NCI-H510A treated with DMSO at 0.1 percent for 48 hours (cell line): ENCODE data around the gene RAD9A.
"Not testable (repeated sequence)": the region's sequence is repeated elsewhere in the genome, so short reads cannot be mapped to it uniquely, and the experiment has no call there.

Source experiments
- DNase-seq: peaks from one replicate; lab custom pipeline; 2025; lab: John Stamatoyannopoulos, UW

RAD9A gene

GRCh38 chr11:67397536-67397935 lies 5.8 kb downstream of the RAD9A start:
- DNase-seq = no peak

- no peak for DNase-seq
Measured at GRCh38 chr11:67397986-67398660, 6.3 kb downstream of the RAD9A start.

DNA sequence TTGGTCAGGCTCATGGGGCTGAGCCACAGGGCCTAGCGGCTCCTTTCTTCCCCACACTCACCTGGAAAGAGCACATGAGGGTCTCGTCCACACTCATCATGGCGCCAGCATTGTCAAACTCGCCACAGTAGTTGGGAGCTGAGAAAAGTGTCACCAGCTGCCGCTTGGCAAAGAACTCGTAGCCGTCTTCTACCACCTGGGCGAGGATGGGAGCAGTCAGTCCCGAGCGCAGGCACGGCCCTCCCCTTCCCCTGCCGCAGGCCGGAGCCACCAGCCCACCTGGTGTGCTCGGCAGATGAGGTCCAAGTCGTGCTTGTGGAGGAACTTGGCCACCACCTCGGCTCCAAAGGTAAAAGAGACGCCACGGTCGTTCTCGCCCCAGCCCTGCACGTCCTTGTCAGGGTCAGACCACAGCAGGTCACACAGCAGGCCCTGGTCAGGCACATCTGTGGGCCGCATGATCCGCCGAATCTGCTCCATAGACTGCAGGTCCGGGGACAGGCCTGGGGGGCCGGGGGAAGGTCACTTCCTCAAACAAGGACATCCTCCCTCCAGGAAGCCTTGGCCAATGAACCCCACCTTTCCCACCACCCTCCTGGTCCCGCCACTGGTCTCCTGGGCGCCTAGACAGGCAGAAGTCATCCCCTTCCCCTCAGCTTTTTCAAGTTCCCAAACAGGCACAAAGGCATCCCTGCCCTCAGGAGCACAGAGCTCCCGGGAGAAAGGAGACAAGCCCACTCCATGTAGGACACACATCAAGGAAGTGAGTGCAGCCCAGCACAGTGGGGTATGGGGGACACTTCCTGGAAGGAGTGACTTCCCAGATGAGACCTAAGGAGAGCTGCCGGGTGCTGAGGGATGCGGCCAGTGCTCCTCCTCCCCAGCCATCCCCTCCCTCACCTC lies 7.1 kb downstream of the RAD9A start:
- no peak for DNase-seq

- DNase-seq = no peak
Measured at GRCh38 chr11:67400251-67400941, 8.6 kb downstream of the RAD9A start.

GRCh38 chr11:67400942-67401494 lies 9.2 kb downstream of the RAD9A start:
- no peak for DNase-seq

GRCh38 chr11:67401495-67402191 lies 9.9 kb downstream of the RAD9A start, which contains the start of gene PPP1CA:
Gene PPP1CA, minus strand, starts transcription at chr11:67401858. Its CDS starts 76 bp downstream, at chr11:67401782.
- DNase-seq = peak; percentile 90

GRCh38 chr11:67402192-67402839 lies 10.5 kb downstream of the RAD9A start:
- DNase-seq = not testable (repeated sequence)

DNA sequence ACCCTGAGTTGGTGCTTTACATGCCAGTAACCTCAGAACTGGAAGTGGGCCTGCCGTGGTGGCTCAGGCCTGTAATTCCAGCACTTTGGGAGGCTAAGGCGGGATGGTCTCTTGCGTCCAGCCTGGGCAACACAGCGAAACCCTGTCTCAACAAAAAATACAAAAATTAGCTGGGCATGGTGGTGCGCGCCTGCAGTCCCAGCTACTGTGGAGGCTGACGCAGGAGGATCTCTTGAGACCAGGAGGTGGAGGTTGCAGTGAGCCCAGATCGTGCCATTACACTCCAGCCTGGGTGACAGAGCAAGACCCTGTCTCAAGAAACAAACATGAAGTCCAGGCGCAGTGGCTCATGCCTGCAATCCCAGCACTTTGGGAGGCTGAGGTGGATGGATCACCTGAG lies 11.3 kb downstream of the RAD9A start:
- DNase-seq = not testable (repeated sequence)

GRCh38 chr11:67404515-67405195 lies 12.9 kb downstream of the RAD9A start:
- no peak for DNase-seq

DNA sequence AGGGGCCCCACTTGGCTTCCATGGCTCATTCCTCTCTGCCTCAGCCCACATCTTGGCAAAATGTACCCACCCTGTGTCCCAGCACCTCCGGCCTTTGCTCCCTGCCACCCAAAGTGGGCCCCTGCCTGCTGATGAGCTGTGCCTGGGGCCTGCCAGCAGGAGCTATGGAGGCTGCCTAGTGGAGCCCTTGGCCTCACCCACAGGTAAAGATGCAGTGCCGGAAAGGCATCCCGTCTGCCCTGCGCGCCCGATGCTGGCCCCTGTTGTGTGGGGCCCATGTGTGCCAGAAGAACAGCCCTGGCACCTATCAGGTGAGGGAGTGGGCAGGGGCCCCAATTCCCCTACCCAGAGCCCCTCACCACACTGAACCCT lies 13.4 kb downstream of the RAD9A start:
- DNase-seq = no peak

- DNase-seq = no peak
Measured at GRCh38 chr11:67405688-67406339, 14.0 kb downstream of the RAD9A start.

GRCh38 chr11:67406420-67406968 lies 14.7 kb downstream of the RAD9A start:
- no peak for DNase-seq

GRCh38 chr11:67406969-67407687 lies 15.3 kb downstream of the RAD9A start:
- DNase-seq = no peak

GRCh38 chr11:67407688-67408163 lies 15.9 kb downstream of the RAD9A start:
- no peak for DNase-seq

DNA sequence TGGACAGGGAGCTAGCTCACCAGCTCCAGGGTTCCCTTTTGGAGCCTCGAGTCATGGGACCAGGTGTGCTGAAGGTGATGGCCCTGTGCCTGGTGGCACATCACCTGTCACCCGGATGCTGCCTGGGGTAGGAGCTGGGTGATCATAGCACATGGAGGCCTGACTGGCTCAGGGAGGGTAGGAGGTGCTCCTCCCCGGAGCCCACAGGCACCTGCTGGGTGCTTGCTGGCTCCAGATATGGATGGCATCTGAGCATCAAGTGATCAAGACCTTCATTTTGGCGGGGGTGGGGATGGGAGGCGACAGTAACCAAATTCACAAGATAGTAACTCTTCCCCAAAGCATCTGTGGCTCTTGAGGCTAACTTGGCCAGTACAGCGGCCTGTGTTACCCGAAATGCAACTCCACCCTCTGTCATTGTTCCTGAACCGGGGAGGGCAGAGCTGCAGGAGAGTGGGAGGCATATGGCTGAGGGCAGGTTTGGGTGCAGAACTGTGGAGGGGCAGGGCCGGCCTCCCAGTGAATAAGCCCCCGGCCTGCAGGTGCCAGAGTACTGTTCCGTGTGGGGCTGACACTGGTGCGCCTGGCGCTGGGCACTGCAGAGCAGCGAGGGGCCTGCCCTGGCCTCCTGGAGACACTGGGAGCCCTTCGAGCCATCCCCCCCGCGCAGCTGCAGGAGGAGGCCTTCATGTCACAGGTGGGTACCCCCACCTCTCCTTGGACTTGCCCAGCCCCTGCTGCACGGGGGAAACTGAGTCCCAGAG lies 16.8 kb downstream of the RAD9A start:
- no peak for DNase-seq

GRCh38 chr11:67409261-67409666 lies 17.5 kb downstream of the RAD9A start:
- DNase-seq = no peak

DNA sequence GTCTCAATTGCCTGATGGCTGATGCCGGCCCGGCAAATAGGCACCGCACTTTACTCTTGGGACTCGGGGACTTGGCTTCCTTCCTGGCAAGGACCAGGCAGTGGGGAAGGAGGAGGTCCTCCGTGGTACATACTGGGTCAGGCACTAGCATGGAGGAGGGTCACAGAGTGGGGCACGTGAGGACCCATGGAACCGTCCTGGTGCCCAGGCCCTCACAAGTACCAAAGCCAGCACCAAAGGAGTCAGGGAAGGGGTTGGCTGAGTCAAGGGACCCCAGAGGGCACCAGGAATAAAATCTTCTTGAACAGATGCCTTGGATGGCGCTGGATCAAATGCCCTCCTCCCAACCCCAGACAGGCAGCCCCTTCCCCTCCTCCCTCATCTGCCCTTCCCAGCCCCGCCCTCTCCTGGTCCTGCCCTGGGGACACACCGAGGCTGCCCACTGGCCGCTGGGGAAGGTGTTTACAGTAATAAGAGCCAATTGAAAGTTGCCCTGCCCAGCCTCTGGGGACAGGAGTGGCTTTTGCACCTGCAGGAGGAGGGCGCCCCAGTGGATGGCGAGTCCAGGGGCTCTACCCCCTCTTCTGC lies 18.1 kb downstream of the RAD9A start:
- peak; percentile 89 for DNase-seq

GRCh38 chr11:67410369-67410831 lies 18.6 kb downstream of the RAD9A start:
- DNase-seq = no peak
